Putamen (tissue), 1 donor: ENCODE results near the gene DAPK1.

Experiments used
- DNase-seq: peaks from one replicate; pipeline ENCODE4 v3.0.0-alpha.2; 2016; ENCODE audit warnings: low spot score

The DAPK1 gene

GRCh38 chr9:87516926-87517290 lies 19.2 kb downstream of the DAPK1 start:
- DNase-seq: no peak

- no peak for DNase-seq
Observed at GRCh38 chr9:87517732-87518131, 20.1 kb downstream of the DAPK1 start.

DNA sequence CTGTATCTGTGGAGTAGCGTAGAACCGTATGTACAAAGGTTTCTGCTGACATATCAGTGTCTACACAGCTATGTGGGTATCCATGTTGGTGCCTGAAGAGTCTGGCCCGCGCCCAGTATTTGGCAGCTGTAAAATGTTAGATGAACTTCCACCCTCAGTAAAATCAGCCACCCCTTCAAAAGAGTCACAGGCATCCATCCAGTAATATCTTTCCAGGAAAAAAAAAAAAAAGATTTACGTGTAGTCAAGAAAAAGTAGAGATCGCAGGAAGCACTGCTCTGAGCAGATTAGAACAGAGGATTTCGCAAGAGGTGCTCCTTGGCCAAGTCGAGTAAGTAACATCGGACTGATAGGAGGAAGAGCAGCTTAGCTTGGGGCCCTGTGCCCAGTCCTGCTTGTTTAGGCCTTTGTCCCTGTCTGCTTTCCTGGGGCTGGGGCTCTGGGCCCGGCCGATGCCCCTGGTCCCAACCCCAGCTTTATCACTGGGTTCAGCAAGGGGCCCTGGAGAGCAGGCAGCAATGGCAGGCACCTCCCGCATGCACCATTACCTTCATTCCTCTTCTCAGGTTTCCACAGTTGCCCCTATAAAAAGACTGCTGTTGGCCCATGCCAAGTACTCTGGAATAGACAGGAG lies 21.2 kb downstream of the DAPK1 start:
- DNase-seq: no peak

DNA sequence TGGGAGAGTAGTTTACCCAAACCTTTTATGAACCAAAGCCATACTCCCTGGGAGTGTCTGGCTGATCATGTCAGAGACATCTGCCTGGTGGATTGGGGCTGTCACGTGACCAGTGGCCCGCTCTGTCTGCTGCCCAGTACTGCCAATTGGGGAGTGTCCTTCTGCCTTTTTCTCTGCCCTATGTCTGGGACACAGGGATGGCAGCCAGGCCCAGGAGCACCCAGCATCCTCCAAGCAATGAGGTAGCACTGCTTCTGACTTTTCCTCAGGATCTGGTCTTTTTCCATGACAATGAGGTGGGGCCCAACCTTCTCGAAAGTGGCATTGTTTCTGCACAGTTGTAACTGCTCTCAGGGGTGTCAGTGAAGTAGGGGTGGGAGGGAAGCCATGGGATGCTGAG lies 21.8 kb downstream of the DAPK1 start:
- no peak for DNase-seq

GRCh38 chr9:87520172-87520683 lies 22.6 kb downstream of the DAPK1 start:
- no peak for DNase-seq

- DNase-seq: no peak
Observed at GRCh38 chr9:87521834-87522233, 24.2 kb downstream of the DAPK1 start.

DNA sequence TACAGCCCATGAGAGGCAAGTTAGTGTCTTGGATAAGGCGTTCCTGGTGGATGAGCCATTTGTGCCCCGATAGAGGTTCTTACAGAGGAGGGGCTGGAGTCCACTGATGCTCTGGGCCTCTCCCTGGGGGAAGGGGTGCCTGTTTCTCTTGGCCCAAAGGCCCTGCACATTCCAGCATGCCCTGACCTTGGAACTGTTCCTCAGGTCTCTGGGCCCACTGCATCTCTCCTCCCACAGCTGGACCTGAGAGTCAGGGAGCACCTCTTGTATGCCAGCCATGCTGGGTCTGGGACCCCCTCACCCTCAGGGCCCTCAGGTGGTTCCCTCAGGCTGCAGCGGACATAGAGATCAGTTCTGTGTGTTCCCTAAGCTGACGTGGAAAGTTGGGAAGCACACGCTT lies 26.4 kb downstream of the DAPK1 start:
- no peak for DNase-seq

DNA sequence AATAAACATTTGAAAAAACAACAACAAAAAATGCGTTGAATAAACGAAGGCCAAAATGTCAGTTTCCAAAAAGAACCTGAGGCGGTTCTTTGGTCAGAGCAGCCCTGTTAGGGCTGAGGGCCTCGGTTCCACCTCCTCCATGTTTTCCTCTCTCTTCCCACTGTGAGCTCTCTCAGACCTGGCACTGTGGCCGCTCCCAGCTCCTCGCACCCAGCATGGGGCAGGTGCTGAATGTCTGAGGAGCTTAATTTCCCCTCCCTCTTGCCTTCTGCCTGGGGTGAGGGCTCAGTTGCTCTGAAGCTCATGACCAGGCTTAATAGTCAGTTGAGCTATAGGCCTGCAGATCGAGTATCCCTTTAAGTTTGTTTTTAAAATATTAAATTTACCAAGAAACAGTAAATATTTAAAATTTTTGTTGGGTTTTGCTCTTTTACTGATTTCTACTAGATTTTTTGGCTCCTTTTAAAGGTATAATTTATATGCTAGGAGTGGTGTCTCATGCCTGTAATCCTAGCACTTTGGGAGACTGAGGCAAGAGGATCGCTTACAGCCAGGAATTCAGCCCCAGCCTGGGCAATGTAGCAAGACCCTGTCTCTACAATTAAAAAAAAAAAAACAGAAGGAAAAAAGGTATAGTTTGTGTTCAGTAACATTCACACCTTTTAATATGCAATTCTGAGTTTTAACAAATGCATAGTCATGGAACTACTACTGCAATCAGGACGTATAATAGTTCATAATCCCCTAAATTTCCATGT lies 28.1 kb downstream of the DAPK1 start:
- no peak for DNase-seq

DNA sequence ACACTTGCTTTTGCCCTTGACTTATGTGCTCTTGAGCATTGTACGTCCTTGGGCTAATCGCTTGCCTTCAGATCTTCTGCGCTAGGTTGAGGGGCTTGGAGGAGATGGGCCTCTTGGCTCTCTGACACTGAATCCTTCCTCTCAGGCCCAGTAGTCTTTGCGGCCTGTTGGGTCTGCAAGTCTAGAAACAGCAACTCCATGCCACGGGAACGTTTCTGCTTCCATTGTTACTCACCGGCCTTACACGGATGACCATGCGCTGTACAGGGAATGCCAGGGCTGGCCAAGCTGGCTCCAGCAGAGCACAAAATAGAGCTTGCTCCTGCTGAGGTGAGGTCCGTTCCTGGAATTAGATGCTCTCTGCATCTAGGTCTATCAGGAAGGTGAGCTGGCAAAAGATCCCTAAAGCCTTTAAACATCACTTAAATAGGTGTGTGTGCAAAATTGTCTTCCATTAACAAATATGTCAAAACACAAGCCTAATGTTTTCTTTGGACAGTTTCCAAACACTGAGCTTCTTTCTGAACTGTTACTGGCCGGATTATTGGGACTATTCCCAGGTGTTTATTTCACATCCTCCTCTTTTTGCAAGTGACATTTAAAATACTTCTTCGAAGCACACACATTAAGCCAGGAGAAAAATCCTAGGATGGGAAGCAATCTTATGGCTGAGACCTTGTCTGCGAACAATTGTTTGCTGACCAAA lies 29.7 kb downstream of the DAPK1 start:
- DNase-seq: no peak

- no peak for DNase-seq
Observed at GRCh38 chr9:87528969-87529368, 31.3 kb downstream of the DAPK1 start.

DNA sequence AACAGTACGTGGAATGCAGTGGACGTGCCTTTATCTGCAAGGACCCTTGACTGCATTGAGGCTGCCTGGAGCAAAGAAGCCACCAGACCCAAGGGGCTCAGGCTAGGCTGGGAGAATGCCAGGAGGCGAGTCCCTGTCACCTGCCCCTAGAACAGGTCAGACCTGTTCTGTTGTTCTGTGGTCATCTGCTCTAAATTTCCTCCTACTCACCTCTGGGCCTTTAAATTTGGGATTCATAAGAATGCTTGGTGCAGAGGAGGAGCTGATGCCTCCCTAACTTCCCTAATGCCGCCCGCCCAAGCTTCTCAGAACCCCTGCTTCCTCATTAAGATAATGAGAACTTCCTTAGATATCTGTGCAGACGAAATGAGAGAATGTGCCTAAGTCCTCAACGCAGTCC lies 32.0 kb downstream of the DAPK1 start:
- DNase-seq: no peak

- DNase-seq: no peak
Observed at GRCh38 chr9:87530716-87531115, 33.0 kb downstream of the DAPK1 start.

- DNase-seq: no peak
Observed at GRCh38 chr9:87531370-87532295, 34.0 kb downstream of the DAPK1 start.

DNA sequence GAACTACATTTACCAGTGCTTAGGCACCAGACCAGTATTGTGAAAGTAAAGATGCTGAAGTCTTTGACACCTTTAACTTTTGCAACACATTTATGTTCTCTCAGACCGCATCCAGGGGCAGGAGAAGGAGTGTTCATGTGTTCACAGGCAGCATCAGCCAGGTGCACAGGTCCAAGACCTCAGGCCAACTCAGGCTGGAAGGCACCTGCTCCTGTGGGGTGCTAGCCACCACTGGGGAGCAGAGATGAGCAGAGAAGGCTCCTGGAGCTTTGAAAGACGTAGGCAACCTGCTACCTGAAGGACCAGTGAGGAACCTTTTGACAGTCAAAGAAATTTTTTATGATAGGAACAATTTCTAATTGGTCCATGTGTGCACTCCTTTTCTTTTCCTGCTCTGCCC lies 35.6 kb downstream of the DAPK1 start:
- no peak for DNase-seq

DNA sequence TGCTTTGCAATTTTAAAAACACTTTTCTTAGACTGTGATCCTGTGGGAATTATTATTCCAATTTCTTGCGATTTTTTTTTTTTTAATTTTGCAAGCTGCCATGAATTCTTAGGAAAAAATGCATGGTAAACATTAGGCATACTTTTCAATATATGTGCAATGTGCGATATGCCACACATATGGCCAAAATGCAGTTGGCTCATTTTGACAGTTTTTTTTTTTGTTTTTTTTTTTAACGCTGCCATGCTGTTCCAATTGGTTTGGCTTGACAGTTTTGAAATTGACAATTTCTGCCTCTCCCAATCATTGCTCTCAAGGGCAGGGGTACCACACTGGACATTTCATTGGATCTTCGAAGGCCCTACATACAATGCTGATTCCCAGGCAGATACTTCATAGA lies 36.4 kb downstream of the DAPK1 start:
- DNase-seq: no peak

GRCh38 chr9:87534957-87535356 lies 37.3 kb downstream of the DAPK1 start:
- no peak for DNase-seq

DNA sequence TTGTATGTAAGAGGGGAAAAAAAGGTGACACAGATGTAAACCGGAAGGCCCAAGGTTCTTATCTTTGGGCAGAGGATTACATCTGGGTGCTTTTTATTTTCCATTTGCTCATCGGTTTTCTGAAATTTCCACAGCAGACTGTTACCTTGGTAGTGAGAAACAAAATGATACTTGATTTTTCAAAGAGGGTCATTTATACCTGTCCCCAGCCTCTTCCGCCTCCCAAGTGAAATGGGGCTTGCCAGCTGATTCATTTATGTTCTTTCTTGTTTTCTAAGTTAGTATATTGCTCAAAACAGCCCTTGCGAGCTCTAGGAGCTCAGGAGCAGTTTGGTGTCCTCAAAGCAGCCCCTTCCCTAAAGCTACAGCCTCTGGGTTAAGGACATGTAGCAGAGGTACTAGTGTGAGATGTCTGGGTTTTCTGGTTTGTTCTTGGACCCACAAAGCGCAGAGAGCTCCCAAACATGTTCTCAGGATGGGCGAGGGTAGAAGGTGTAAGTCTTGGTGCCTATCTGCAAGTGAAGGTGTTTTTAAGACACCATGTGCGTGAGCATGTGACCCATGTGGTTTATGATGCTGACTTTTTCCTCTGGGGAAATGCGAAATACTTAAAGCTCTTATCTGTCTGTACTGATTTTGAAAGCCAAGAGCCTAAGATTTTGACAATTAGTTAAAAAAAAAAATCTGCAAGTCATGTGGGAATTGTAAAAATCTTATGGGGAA lies 38.3 kb downstream of the DAPK1 start:
- no peak for DNase-seq

- DNase-seq: no peak
Observed at GRCh38 chr9:87537625-87538024, 40.0 kb downstream of the DAPK1 start.

- DNase-seq: no peak
Observed at GRCh38 chr9:87540444-87541105, 42.9 kb downstream of the DAPK1 start.

GRCh38 chr9:87541663-87542062 lies 44.0 kb downstream of the DAPK1 start:
- no peak for DNase-seq

- DNase-seq: no peak
Observed at GRCh38 chr9:87542141-87542540, 44.5 kb downstream of the DAPK1 start.
